Neural crest cell (in vitro differentiated cells): Measurements from ENCODE around the gene AMOTL1. TPM values are rescaled to one million over a fixed set of nuclear protein-coding genes. Genes with fewer than 3 reads are reported as not detected.

ENCODE experiments used
- DNase-seq: peaks from one replicate; pipeline ENCODE4 v3.0.0; 2021; ENCODE audit warnings: low read depth, mixed read lengths, low spot score
- H3K27ac Mint-ChIP-seq: one replicate; pipeline ENCODE4 v1.8.0; 2021; ENCODE audit warnings: mild to moderate bottlenecking, mixed read lengths; ENCODE audit not compliant: unreplicated experiment
- H3K27me3 Mint-ChIP-seq: 2 replicates; pipeline ENCODE4 v1.8.0; 2021; ENCODE audit warnings: low read depth, mild to moderate bottlenecking, mixed read lengths
- H3K36me3 Mint-ChIP-seq: 2 replicates; pipeline ENCODE4 v1.8.0; 2021; ENCODE audit warnings: low read depth, mild to moderate bottlenecking, mixed read lengths
- H3K4me1 Mint-ChIP-seq: 2 replicates; pipeline ENCODE4 v1.8.0; 2021; ENCODE audit warnings: mixed read lengths
- H3K4me3 Mint-ChIP-seq: one replicate; pipeline ENCODE4 v1.8.0; 2021; ENCODE audit warnings: mild to moderate bottlenecking, mixed read lengths
- H3K9me3 Mint-ChIP-seq: 2 replicates; pipeline ENCODE4 v1.8.0; 2021; ENCODE audit warnings: mixed read lengths
- long read RNA-seq: library from polyadenylated mRNA; unstranded; transcript quantifications from one replicate; pipeline ENCODE4 v2.0.0, GENCODE V29; 2020
- total RNA-seq: library from RNA; stranded (reverse); gene quantifications from 2 replicates; pipeline ENCODE4 v1.2.1, GENCODE V29; 2021
- TF ChIP-seq, protein P1 (sequence below): fragments of 200-600 bp; sonication (generic); conservative IDR thresholded peaks from 2 replicates; pipeline ENCODE4 v1.5.0; 2021; ENCODE audit warnings: antibody characterized with exemption, mild to moderate bottlenecking

Gene AMOTL1
- total RNA-seq = 67.5 and 69.0 TPM in 2 replicates
- long read RNA-seq, partial matches to known transcripts = 1 of 49 reads
- long read RNA-seq, other reads (novel, unspliced or antisense) = 48 of 49 reads

DNA sequence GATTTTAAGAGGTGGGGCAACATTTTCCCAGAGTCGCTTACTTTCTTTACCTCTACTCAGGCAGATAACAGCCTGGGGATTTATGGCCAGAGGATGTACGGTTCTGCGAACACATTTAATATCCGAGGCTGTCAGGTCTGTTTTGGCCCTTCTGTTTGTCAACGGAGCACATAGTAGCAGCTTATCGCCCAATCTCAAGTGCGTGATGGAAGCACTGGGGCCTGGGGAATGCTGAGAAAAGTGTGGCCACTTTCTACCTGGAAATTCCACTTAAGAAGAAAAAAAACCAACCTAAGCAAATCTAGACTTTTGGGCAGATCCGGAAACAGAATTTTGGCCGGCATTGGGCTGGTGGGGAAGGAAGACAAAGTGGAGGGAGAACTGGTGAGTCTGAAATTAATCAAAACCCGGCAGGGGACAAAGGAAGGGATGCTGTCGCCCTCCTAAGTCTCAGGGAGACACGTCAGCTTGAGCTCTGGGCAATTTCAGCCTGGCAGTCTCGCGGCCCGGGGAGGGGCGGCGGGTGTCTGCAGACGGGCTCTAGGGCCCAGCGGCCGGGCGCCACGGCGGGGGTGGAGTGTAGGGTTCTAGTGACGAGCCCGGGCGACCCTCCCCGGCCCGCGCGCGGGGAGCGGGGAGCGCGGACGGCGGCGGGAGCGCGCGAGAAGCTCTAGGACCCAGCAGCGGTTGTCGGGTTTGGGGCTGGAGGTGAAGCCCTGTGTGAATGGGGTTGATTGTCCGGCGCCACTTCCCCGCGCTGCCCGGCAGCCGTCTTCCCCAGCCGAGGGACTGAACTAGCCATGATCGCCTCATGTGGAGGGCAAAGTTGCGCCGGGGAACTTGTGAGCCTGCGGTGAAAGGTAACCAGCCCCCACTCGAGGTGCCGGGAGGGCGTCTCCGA lies at the start of gene AMOTL1:
AMOTL1 (plus strand) TSS at position 656 of the 901 bp plus-strand sequence; CDS start at position 812, 156 bp downstream.
- peaks cover 14% of the 10 kb centered on the region for H3K36me3 Mint-ChIP-seq
- peak; percentile 80 for DNase-seq
- H3K27me3 Mint-ChIP-seq = no peaks in the 10 kb centered on the region
- H3K4me3 Mint-ChIP-seq = no peak within 1 kb of the TSS
- TF ChIP-seq, protein P1, sequence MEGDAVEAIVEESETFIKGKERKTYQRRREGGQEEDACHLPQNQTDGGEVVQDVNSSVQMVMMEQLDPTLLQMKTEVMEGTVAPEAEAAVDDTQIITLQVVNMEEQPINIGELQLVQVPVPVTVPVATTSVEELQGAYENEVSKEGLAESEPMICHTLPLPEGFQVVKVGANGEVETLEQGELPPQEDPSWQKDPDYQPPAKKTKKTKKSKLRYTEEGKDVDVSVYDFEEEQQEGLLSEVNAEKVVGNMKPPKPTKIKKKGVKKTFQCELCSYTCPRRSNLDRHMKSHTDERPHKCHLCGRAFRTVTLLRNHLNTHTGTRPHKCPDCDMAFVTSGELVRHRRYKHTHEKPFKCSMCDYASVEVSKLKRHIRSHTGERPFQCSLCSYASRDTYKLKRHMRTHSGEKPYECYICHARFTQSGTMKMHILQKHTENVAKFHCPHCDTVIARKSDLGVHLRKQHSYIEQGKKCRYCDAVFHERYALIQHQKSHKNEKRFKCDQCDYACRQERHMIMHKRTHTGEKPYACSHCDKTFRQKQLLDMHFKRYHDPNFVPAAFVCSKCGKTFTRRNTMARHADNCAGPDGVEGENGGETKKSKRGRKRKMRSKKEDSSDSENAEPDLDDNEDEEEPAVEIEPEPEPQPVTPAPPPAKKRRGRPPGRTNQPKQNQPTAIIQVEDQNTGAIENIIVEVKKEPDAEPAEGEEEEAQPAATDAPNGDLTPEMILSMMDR = no peak
- H3K27ac Mint-ChIP-seq = peak within 1 kb of the TSS; percentile 97
- H3K9me3 Mint-ChIP-seq = peaks cover 5% of the 10 kb centered on the region
- peaks cover 41% of the 10 kb centered on the region for H3K4me1 Mint-ChIP-seq

- Mint-ChIP-seq H3K27ac (no peak overlapping the region), H3K4me3 (no peak overlapping the region), H3K27me3 (no peaks in the 10 kb centered on the region), H3K36me3 (peaks cover 2% of the 10 kb centered on the region), H3K9me3 (peaks cover 7% of the 10 kb centered on the region), H3K4me1 (no peaks in the 10 kb centered on the region)
- no peak for DNase-seq
- TF ChIP-seq, protein P1 = no peak
These were observed 48.3 kb upstream of the AMOTL1 start for GRCh38 chr11:94719876-94720275.

DNA sequence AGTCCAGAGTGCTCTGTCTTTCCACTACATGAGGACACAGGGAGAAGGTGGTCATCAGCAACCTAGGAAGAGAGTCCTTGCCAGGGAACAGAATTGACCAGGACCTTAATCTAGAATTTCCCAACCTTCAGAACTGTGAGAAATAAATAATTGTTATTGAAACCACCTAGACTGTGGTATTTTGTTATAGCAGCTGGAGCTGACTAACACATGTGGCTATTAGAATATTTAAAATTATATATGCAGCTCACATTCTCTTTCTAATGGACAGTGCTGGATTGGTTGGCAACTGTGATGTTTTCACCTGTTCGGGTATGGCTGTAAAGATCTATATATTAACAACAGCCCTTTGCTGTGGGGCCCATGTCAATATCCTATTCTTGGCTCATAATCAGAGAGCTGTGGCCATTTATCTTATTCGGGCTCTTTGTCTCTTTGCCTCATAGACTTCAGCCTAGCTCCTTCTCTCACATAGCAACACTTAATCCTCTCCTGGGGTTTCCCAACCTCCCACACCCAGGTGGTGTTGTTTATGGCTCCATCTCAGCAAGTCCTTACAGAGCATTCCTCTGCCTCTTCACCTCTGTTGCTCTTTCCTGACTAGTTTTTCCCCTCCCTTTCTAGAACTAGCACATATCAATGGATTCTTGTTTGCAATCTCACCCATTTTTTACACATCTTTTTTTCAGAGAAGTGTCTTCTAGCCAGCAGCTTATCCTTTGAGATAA lies 46.4 kb upstream of the AMOTL1 start:
- H3K9me3 Mint-ChIP-seq = peaks cover 7% of the 10 kb centered on the region
- no peaks in the 10 kb centered on the region for H3K27me3 Mint-ChIP-seq
- TF ChIP-seq, protein P1 = no peak
- H3K4me1 Mint-ChIP-seq = no peaks in the 10 kb centered on the region
- no peak overlapping the region for H3K27ac Mint-ChIP-seq
- peaks cover 2% of the 10 kb centered on the region for H3K36me3 Mint-ChIP-seq
- no peak overlapping the region for H3K4me3 Mint-ChIP-seq
- no peak for DNase-seq

- Mint-ChIP-seq H3K4me1 (no peaks in the 10 kb centered on the region), H3K27ac (no peak overlapping the region), H3K4me3 (no peak overlapping the region), H3K9me3 (peaks cover 4% of the 10 kb centered on the region), H3K36me3 (no peaks in the 10 kb centered on the region), H3K27me3 (no peaks in the 10 kb centered on the region)
- TF ChIP-seq, protein P1 = no peak
- DNase-seq = no peak
These were observed 45.4 kb upstream of the AMOTL1 start for GRCh38 chr11:94722735-94723134.

DNA sequence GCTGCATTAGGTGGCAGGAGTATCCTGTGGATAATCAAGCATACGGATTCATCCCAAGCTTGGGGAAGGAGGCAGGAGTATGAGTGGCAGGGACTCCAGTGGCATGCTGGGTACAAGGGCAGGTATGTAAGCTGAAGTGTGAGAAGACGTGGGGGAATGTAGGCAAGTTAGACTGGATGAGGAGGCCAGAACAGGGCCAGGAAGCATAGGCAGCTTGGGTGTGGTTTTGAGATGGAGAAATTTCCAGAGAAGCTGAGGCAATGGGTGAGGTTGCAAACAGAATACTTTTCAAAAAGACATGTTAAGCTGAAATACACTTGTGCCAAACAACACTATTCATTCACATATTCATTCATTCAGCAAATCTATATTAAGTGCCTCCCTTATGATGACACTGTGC lies 43.1 kb upstream of the AMOTL1 start:
- DNase-seq = no peak
- TF ChIP-seq, protein P1 = no peak
- no peak overlapping the region for H3K27ac Mint-ChIP-seq
- H3K4me3 Mint-ChIP-seq = no peak overlapping the region
- H3K9me3 Mint-ChIP-seq = peaks cover 2% of the 10 kb centered on the region
- H3K4me1 Mint-ChIP-seq = peaks cover 5% of the 10 kb centered on the region
- no peaks in the 10 kb centered on the region for H3K27me3 Mint-ChIP-seq
- H3K36me3 Mint-ChIP-seq = no peaks in the 10 kb centered on the region
